Activated CD8-positive, alpha-beta T cell treated with anti-CD3 and anti-CD28 coated beads for 36 hours (primary cell): Measurements from ENCODE around the gene UBAC2. TPM values are rescaled to one million over a fixed set of nuclear protein-coding genes. Genes with fewer than 3 reads are reported as not detected.
"Not testable (repeated sequence)": the region's sequence is repeated elsewhere in the genome, so short reads cannot be mapped to it uniquely, and the experiment has no call there.

Experiments
- ATAC-seq: fragments of 200-7000 bp; cut with Tn5 transposase; one replicate; pipeline ENCODE4 v1.10.0; 2021; ENCODE audit warnings: mild to moderate bottlenecking, moderate library complexity
- CTCF ChIA-PET: fragments of 350-600 bp; sonication (Branson Sonifier 250); formaldehyde crosslinking; loops from one replicate; lab custom pipeline; 2021; ENCODE audit warnings: antibody characterized with exemption; lab: Charles Lee
- POLR2A ChIA-PET: fragments of 350-600 bp; sonication (Branson Sonifier 250); formaldehyde crosslinking; loops from one replicate; lab custom pipeline; 2021; ENCODE audit warnings: antibody characterized with exemption; lab: Charles Lee
- DNase-seq: peaks from one replicate; pipeline ENCODE4 v3.0.0-alpha.2; 2020
- H3K27ac Mint-ChIP-seq: one replicate; pipeline ENCODE4 v1.8.0; 2021; ENCODE audit warnings: mild to moderate bottlenecking, mixed read lengths
- H3K27me3 Mint-ChIP-seq: one replicate; pipeline ENCODE4 v1.8.0; 2021; ENCODE audit warnings: mixed read lengths
- H3K36me3 Mint-ChIP-seq: one replicate; pipeline ENCODE4 v1.8.0; 2021; ENCODE audit warnings: low read depth, mixed read lengths
- H3K4me1 Mint-ChIP-seq: one replicate; pipeline ENCODE4 v1.8.0; 2021; ENCODE audit warnings: low read depth, mixed read lengths
- H3K4me3 Mint-ChIP-seq: one replicate; pipeline ENCODE4 v1.8.0; 2021; ENCODE audit warnings: mild to moderate bottlenecking, moderate library complexity, mixed read lengths
- H3K9me3 Mint-ChIP-seq: one replicate; pipeline ENCODE4 v1.8.0; 2021; ENCODE audit warnings: mixed read lengths
- CTCF ChIP-seq: fragments of 200-600 bp; IDR thresholded peaks from one replicate; pipeline ENCODE4 v1.8.0; 2022; ENCODE audit warnings: antibody characterized with exemption, mild to moderate bottlenecking
- intact Hi-C: fragments of 100-400 bp; cut with micrococcal nuclease; formaldehyde crosslinking; loops from one replicate; pipeline ENCODE4 v1.10.0; 2022
- total RNA-seq, 2 experiments: library from RNA; stranded (reverse); gene quantifications; one replicate each; pipeline ENCODE4 v1.2.3, GENCODE V29; 2021

Gene UBAC2
- total RNA-seq, 2 experiments from 2014 or later, result 63.7 to 68.4 TPM

- Mint-ChIP-seq H3K9me3 (no peaks in the 10 kb centered on the region), H3K36me3 (peaks cover 23% of the 10 kb centered on the region), H3K4me3 (no peak overlapping the region), H3K27ac (peak overlapping the region; percentile 30), H3K27me3 (no peaks in the 10 kb centered on the region), H3K4me1 (peaks cover 44% of the 10 kb centered on the region)
- DNase-seq (no peak), ATAC-seq (no peak)
- ChIA-PET CTCF (interaction anchor here (4.5 to 19.3 kb wide), 2 partner anchors 18 to 45 kb away, joined by 73 to 395 read pairs; no protein-coding TSS in a partner anchor), POLR2A (interaction anchor here (0.8 to 4.7 kb wide), 2 partner anchors 44 to 93 kb away, joined by 3 to 30 read pairs; no protein-coding TSS in a partner anchor)
- intact Hi-C loops, result no loop called here
- no peak for TF ChIP-seq CTCF
Measured at GRCh38 chr13:99390601-99391000, 189.9 kb downstream of the UBAC2 start.

GRCh38 chr13:99391781-99392469, 191.3 kb downstream of the UBAC2 start:
- Mint-ChIP-seq H3K36me3 (peaks cover 12% of the 10 kb centered on the region), H3K9me3 (no peaks in the 10 kb centered on the region), H3K4me1 (peaks cover 41% of the 10 kb centered on the region), H3K4me3 (no peak overlapping the region), H3K27ac (no peak overlapping the region), H3K27me3 (no peaks in the 10 kb centered on the region)
- no peak for TF ChIP-seq CTCF
- ATAC-seq (no peak), DNase-seq (no peak)
- ChIA-PET POLR2A (interaction anchor here (0.9 to 1.5 kb wide), 3 partner anchors 11 to 139 kb away, joined by 3 to 4 read pairs (median 3); no protein-coding TSS in a partner anchor), CTCF (interaction anchor here (1.0 to 19.3 kb wide), 6 partner anchors 9 to 215 kb away, joined by 3 to 395 read pairs (median 4); no protein-coding TSS in a partner anchor)
- intact Hi-C loops, result no loop called here

- H3K4me1 Mint-ChIP-seq, result peaks cover 36% of the 10 kb centered on the region
- H3K9me3 Mint-ChIP-seq, result no peaks in the 10 kb centered on the region
- intact Hi-C loops, result no loop called here
- no peak overlapping the region for H3K27ac Mint-ChIP-seq
- no peak overlapping the region for H3K4me3 Mint-ChIP-seq
- ATAC-seq (no peak), DNase-seq (peak; percentile 0)
- ChIA-PET CTCF (interaction anchor here (1.8 to 19.3 kb wide), 3 partner anchors 43 to 216 kb away, joined by 5 to 395 read pairs (median 10); no protein-coding TSS in a partner anchor), POLR2A (interaction anchor here (0.9 to 1.5 kb wide), 3 partner anchors 11 to 138 kb away, joined by 3 to 4 read pairs (median 3); no protein-coding TSS in a partner anchor)
- TF ChIP-seq CTCF, result no peak
- H3K27me3 Mint-ChIP-seq, result no peaks in the 10 kb centered on the region
- H3K36me3 Mint-ChIP-seq, result peaks cover 7% of the 10 kb centered on the region
Measured at GRCh38 chr13:99392470-99393135, 191.9 kb downstream of the UBAC2 start.

- POLR2A ChIA-PET, intact Hi-C loops, H3K36me3 Mint-ChIP-seq, H3K9me3 Mint-ChIP-seq, ATAC-seq, H3K27me3 Mint-ChIP-seq, H3K4me3 Mint-ChIP-seq, H3K27ac Mint-ChIP-seq: not testable (repeated sequence)
- peaks cover 29% of the 10 kb centered on the region for H3K4me1 Mint-ChIP-seq
- peak; percentile 1 for DNase-seq
- CTCF ChIA-PET, result interaction anchor here (2.8 to 19.3 kb wide), 2 partner anchors 42 to 124 kb away, joined by 10 to 395 read pairs; no protein-coding TSS in a partner anchor
Measured at GRCh38 chr13:99393391-99393790, 192.7 kb downstream of the UBAC2 start.

GRCh38 chr13:99393791-99394735, 193.4 kb downstream of the UBAC2 start:
- POLR2A ChIA-PET, result no interaction called here
- H3K27ac Mint-ChIP-seq, result no peak overlapping the region

More at GRCh38 chr13:99393791-99394735, 193.4 kb downstream of the UBAC2 start:
- Mint-ChIP-seq H3K4me3 (no peak overlapping the region), H3K27me3 (no peaks in the 10 kb centered on the region), H3K9me3 (no peaks in the 10 kb centered on the region), H3K36me3 (no peaks in the 10 kb centered on the region), H3K4me1 (peaks cover 30% of the 10 kb centered on the region)
- no peak for TF ChIP-seq CTCF
- intact Hi-C loops, result no loop called here
- CTCF ChIA-PET, result interaction anchor here (1.4 to 19.3 kb wide), 4 partner anchors 41 to 125 kb away, joined by 4 to 395 read pairs (median 8); no protein-coding TSS in a partner anchor
- peak; percentile 4 for DNase-seq
- ATAC-seq, result no peak
